Vagina (tissue), 2 donors: Measurements from ENCODE around the gene PLAAT4.

Experiments used
- CTCF ChIP-seq, 3 experiments: fragments of 450-650 bp in 2 of 3; fragments of 200-600 bp in 1 of 3; sonication (generic) in 1 of 3; IDR thresholded peaks; one replicate each; pipeline ENCODE4 v1.5.1; 2017 to 2019; ENCODE audit warnings: antibody characterized with exemption in 3 of 3, mild to moderate bottlenecking in 2 of 3, moderate library complexity in 2 of 3
- POLR2A ChIP-seq, 2 donors: fragments of 450-650 bp; IDR thresholded peaks; one replicate each; pipeline ENCODE4 v1.6.1; 2017; ENCODE audit warnings: antibody characterized with exemption in 2 of 2, mild to moderate bottlenecking in 2 of 2, moderate library complexity in 2 of 2

DNA sequence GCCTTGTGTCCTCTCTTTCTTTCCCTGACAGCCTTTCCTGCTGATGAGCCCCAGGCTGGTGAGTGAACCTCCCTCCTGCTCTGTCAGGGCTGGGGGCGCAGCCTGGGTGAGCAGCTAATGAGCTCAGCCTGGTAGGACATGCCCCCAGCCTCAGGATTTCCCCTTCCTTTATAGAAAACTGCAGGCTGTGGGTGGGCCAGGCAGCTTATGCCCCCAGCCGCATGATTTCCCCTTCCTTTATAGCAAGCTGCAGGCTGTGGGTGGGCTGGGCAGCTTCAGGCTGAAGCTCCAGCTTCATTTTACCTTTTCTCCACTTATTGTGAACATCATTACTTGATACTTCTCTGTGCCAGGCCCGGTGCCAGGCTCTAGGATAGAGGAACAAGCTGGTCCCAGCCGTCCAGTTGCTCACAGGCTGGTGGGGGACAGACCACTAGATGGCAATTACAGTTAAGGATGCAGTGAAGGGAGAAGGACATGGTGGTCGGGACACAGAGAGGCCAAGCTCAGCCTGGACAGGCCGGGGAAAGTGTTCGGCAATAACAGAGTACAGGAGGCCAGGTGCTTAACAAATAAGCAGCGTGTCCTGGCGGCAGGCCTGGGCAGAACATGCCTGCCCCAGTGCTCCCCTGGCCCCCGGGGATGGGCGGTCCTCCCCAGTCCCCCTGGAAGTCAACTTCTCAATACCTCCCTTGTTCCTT, 25.4 kb upstream of the PLAAT4 start:
- TF ChIP-seq POLR2A (IDR thresholded peaks at IDR 0.05) (no peak), CTCF (IDR thresholded peaks at IDR 0.05) (no peak)
